Osteocyte (in vitro differentiated cells): ENCODE results near the gene TGFBR3. TPM values are rescaled to one million over a fixed set of nuclear protein-coding genes. Genes with fewer than 3 reads are reported as not detected.

Source experiments
- DNase-seq: peaks from one replicate; pipeline ENCODE4 v3.0.0; 2021; ENCODE audit warnings: mixed read lengths; ENCODE audit not compliant: unreplicated experiment; ENCODE audit errors: extremely low spot score
- H3K27ac Mint-ChIP-seq: one replicate; pipeline ENCODE4 v1.8.0; 2021; ENCODE audit warnings: mild to moderate bottlenecking, mixed read lengths; ENCODE audit not compliant: unreplicated experiment
- H3K27me3 Mint-ChIP-seq: one replicate; pipeline ENCODE4 v1.8.0; 2021; ENCODE audit warnings: mixed read lengths; ENCODE audit not compliant: unreplicated experiment
- H3K36me3 Mint-ChIP-seq: one replicate; pipeline ENCODE4 v1.8.0; 2021; ENCODE audit warnings: mixed read lengths; ENCODE audit not compliant: unreplicated experiment
- H3K4me1 Mint-ChIP-seq: one replicate; pipeline ENCODE4 v1.8.0; 2021; ENCODE audit warnings: mixed read lengths; ENCODE audit not compliant: unreplicated experiment
- H3K4me3 Mint-ChIP-seq: one replicate; pipeline ENCODE4 v1.8.0; 2021; ENCODE audit warnings: mild to moderate bottlenecking, moderate library complexity, mixed read lengths; ENCODE audit not compliant: unreplicated experiment
- H3K9me3 Mint-ChIP-seq: one replicate; pipeline ENCODE4 v1.8.0; 2021; ENCODE audit warnings: mixed read lengths; ENCODE audit not compliant: unreplicated experiment
- total RNA-seq: library from RNA; stranded (reverse); gene quantifications from 2 replicates; pipeline ENCODE4 v1.2.1, GENCODE V29; 2021
- TF ChIP-seq, protein P1 (sequence below): fragments of 200-600 bp; sonication (generic); IDR thresholded peaks from 2 replicates; pipeline ENCODE4 v1.5.0; 2021; ENCODE audit warnings: antibody characterized with exemption, mild to moderate bottlenecking, moderate library complexity

TGFBR3 gene
- total RNA-seq, 1 donor from 2014 or later: 14.1 TPM

DNA sequence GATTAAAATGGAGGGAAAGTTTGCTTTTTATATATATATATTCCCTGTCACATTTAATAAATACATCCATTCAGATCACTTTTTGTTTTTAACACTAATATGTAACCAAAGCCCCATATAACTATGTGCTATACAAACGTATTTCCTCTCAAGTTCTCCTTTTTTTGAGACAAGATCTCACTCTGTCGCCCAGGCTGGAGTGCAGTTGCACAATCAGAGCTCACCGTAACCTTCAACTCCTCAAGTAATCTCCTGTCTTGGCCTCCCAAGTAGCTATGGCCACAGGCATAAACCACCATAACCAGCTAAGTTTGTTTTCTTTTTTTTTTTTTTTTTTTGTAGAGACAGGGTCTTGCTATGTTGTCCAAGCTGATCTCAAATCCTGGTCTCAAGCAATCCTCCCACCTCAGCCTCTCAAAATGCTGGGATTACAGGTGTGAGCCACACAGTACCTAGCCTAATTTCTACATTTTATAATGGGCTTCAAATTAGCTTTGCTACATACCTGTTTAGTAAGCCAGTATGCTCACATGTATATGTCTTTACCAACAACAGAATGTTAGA, 120.0 kb downstream of the TGFBR3 start:
- H3K4me1 Mint-ChIP-seq: peaks cover 18% of the 10 kb centered on the region
- no peaks in the 10 kb centered on the region for H3K27me3 Mint-ChIP-seq
- TF ChIP-seq, protein P1, sequence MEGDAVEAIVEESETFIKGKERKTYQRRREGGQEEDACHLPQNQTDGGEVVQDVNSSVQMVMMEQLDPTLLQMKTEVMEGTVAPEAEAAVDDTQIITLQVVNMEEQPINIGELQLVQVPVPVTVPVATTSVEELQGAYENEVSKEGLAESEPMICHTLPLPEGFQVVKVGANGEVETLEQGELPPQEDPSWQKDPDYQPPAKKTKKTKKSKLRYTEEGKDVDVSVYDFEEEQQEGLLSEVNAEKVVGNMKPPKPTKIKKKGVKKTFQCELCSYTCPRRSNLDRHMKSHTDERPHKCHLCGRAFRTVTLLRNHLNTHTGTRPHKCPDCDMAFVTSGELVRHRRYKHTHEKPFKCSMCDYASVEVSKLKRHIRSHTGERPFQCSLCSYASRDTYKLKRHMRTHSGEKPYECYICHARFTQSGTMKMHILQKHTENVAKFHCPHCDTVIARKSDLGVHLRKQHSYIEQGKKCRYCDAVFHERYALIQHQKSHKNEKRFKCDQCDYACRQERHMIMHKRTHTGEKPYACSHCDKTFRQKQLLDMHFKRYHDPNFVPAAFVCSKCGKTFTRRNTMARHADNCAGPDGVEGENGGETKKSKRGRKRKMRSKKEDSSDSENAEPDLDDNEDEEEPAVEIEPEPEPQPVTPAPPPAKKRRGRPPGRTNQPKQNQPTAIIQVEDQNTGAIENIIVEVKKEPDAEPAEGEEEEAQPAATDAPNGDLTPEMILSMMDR: no peak
- no peak overlapping the region for H3K4me3 Mint-ChIP-seq
- no peak for DNase-seq
- H3K36me3 Mint-ChIP-seq: peaks cover 9% of the 10 kb centered on the region
- H3K27ac Mint-ChIP-seq: no peak overlapping the region
- no peaks in the 10 kb centered on the region for H3K9me3 Mint-ChIP-seq

DNA sequence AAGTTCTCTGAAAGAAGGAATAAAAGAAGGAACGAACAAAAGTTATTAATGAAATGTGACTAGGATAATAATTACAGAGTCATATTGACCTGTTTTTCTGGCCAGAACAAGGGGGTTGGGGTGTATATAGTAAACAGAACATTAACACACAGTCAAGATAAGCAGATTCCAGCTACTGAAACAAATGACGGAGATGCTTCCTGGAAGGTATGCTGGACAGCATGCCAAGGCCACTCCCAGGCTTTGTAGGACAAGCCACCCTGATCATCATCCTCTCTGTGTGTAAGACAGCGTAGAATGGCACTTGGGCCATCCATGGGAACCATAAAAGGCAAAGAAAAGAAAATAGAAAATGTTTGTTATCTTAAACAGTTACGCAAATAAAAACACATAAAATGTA, 120.7 kb downstream of the TGFBR3 start:
- no peak overlapping the region for H3K4me3 Mint-ChIP-seq
- peaks cover 9% of the 10 kb centered on the region for H3K36me3 Mint-ChIP-seq
- peaks cover 18% of the 10 kb centered on the region for H3K4me1 Mint-ChIP-seq
- H3K9me3 Mint-ChIP-seq: no peaks in the 10 kb centered on the region
- TF ChIP-seq, protein P1: no peak
- H3K27me3 Mint-ChIP-seq: no peaks in the 10 kb centered on the region
- H3K27ac Mint-ChIP-seq: no peak overlapping the region
- DNase-seq: no peak

DNA sequence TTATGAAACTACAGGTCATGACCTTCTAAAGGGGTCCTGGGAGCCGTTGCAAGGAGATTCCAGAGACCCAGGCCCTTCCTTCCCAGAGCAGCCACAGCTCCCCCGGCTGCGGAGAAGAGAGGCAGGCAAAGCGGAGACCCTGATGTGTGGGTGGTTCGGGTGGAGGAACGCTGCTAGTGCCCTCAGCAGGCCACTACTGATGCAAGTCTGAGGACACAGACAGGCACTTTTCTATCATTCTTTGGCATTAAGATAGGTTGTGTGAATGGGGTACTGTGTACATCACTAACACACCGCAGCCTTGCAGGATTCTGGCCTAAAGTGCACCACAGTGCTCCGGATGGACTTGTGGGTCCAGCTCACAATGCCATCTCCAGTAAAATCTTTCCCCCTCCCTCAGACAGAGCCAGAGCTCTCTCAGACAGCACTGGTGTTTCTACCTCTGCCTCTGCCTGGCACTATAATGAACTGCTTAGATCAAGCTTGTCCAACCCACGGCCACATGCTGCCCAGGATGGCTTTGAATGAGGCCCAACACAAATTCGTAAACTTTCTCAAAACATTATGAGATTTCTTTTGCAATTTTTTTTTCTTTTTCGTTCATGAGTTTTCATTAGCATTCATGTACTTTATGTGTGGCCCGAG, 121.4 kb downstream of the TGFBR3 start:
- no peak for DNase-seq
- Mint-ChIP-seq H3K27ac (no peak overlapping the region), H3K9me3 (no peaks in the 10 kb centered on the region)

DNA sequence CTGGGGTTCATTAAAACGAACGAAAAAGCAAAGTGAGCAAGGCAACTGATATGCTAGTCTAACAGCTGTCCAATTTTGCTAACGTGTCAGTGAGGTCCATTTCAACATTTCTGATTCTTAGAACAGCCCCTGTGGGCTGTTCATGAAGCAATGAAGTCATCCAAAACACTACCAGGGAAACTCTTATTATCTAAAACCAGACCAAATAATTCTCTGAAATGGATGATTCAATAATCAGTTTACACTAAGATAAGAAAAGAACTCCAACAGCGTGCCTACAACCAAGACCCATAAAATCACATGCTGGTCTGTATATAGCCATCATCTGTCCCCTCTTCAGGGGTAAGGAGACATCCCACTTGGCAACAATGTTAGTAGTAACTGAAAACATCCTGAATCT, 122.7 kb downstream of the TGFBR3 start:
- Mint-ChIP-seq H3K4me1 (no peaks in the 10 kb centered on the region), H3K36me3 (peaks cover 7% of the 10 kb centered on the region), H3K27me3 (no peaks in the 10 kb centered on the region), H3K27ac (no peak overlapping the region), H3K4me3 (no peak overlapping the region), H3K9me3 (no peaks in the 10 kb centered on the region)
- TF ChIP-seq, protein P1: no peak
- DNase-seq: no peak

More for the DNA sequence above, 121.4 kb downstream of the TGFBR3 start:
- Mint-ChIP-seq H3K4me1 (peaks cover 12% of the 10 kb centered on the region), H3K27me3 (no peaks in the 10 kb centered on the region), H3K4me3 (no peak overlapping the region), H3K36me3 (peaks cover 9% of the 10 kb centered on the region)
- TF ChIP-seq, protein P1: no peak

DNA sequence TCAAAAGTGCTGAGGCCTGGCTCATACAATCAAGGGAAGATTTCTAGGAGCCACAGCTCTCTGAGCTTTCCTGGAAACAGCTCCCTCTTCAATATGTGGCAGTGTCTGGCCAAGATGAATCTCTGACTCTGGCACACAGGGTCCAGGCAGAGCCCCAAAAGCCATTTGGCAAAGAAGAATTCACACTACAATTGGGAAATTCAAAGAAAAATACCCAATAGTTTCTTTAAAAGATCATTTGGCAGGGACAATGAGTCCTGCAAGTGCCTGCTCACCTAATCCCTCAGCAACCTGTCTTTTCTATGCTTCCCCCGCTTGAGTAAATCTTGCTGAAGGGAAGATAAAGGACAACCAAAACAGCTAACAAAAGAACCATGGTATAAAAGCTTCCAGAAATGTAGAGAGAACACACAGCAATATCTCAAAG, 124.6 kb downstream of the TGFBR3 start:
- no peaks in the 10 kb centered on the region for H3K27me3 Mint-ChIP-seq

More for the DNA sequence above, 124.6 kb downstream of the TGFBR3 start:
- Mint-ChIP-seq H3K27ac (no peak overlapping the region), H3K36me3 (peaks cover 13% of the 10 kb centered on the region), H3K9me3 (no peaks in the 10 kb centered on the region), H3K4me3 (no peak overlapping the region), H3K4me1 (peaks cover 5% of the 10 kb centered on the region)
- no peak for DNase-seq
- TF ChIP-seq, protein P1: no peak
